ENCODE results near the gene CCDC102A.

GRCh38 chr16:57569306-57569946 lies 33.1 kb upstream of the CCDC102A start:
- TF ChIP-seq, protein P1, sequence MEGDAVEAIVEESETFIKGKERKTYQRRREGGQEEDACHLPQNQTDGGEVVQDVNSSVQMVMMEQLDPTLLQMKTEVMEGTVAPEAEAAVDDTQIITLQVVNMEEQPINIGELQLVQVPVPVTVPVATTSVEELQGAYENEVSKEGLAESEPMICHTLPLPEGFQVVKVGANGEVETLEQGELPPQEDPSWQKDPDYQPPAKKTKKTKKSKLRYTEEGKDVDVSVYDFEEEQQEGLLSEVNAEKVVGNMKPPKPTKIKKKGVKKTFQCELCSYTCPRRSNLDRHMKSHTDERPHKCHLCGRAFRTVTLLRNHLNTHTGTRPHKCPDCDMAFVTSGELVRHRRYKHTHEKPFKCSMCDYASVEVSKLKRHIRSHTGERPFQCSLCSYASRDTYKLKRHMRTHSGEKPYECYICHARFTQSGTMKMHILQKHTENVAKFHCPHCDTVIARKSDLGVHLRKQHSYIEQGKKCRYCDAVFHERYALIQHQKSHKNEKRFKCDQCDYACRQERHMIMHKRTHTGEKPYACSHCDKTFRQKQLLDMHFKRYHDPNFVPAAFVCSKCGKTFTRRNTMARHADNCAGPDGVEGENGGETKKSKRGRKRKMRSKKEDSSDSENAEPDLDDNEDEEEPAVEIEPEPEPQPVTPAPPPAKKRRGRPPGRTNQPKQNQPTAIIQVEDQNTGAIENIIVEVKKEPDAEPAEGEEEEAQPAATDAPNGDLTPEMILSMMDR (IDR thresholded peaks at IDR 0.05), result no peak
- TF ChIP-seq POLR2A (IDR thresholded peaks at IDR 0.05), result no peak
